ENCODE results near the gene REPIN1.
A peak's percentile ranks its signal among the peaks of the same experiment; 100 is the strongest.

DNA sequence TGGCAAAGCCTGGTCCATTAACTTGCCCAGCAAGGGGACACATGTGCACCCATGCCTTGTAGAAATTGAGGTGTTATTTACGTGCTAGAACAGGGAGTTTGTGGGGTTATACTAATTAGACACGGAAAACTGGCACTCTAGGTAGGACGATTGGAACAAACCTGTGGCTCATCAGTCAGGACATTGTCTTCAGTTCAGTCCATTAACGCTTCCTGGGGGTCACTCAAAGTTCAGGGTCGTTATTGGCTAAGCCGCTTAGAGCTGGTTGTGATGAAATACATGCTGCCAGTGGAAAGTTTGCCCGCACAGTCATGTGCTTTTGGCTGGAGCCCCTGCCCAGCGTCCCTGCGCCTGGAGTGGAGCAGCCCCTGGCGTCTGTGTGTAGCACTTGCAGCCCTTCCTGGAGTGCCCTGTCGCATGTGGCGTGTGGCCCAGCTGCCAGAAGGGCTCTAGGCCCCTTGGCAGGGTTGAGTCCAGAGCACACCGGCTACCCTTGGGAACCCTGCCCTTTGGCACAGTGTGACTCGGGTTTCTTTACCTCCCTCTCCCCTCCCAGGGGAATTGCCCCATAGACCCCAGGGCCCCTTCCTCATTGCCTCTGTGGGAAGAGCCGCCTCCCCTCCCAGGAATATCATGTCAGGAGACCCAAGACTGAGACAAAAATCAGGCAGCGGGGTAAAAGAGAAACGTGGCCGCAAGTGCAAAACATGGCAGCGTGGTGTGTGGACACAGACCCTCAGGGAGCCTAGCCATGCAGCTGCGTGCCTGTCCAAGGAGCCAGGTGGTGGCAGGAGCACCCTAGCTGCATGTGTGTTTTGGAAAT, 20.3 kb downstream of the REPIN1 start:
- TF ChIP-seq CTCF (IDR thresholded peaks at IDR 0.05) (peak; percentile 32 to 58 (median 38)), POLR2A (IDR thresholded peaks at IDR 0.05) (no peak)
